Effector CD4-positive, alpha-beta T cell (primary cell): ENCODE results near the gene CD209. TPM values are rescaled to one million over a fixed set of nuclear protein-coding genes. Genes with fewer than 3 reads are reported as not detected.
A peak's percentile ranks its signal among the peaks of the same experiment; 100 is the strongest.
"Not testable (repeated sequence)": the region's sequence is repeated elsewhere in the genome, so short reads cannot be mapped to it uniquely, and the experiment has no call there.

Experiments
- DNase-seq: peaks from one replicate; pipeline ENCODE4 v3.0.0-alpha.2; 2020
- total RNA-seq: gene quantifications from one replicate; lab custom pipeline; 2026; lab: John Stamatoyannopoulos, UW

The CD209 gene
- total RNA-seq: not detected

GRCh38 chr19:7746903-7747884 lies at the start of gene CD209:
Gene CD209 (minus strand): TSS chr19:7747534. CDS start chr19:7747511, 23 bp downstream.
- no peak for DNase-seq

- no peak for DNase-seq
Observed at GRCh38 chr19:7795555-7796161, 48.3 kb upstream of the CD209 start.

- no peak for DNase-seq
Observed at GRCh38 chr19:7793493-7793892, 46.2 kb upstream of the CD209 start.

- DNase-seq: not testable (repeated sequence)
Observed at GRCh38 chr19:7792701-7793100, 45.4 kb upstream of the CD209 start.

- no peak for DNase-seq
Observed at GRCh38 chr19:7792281-7792680, 44.9 kb upstream of the CD209 start.

GRCh38 chr19:7790416-7790815 lies 43.1 kb upstream of the CD209 start:
- DNase-seq: no peak

GRCh38 chr19:7789447-7789846 lies 42.1 kb upstream of the CD209 start:
- peak; percentile 29 for DNase-seq

GRCh38 chr19:7788933-7789323 lies 41.6 kb upstream of the CD209 start:
- DNase-seq: no peak

- DNase-seq: no peak
Observed at GRCh38 chr19:7788178-7788932, 41.0 kb upstream of the CD209 start.

GRCh38 chr19:7787602-7788177 lies 40.4 kb upstream of the CD209 start:
- no peak for DNase-seq

GRCh38 chr19:7787141-7787540 lies 39.8 kb upstream of the CD209 start:
- DNase-seq: no peak

GRCh38 chr19:7784856-7785255 lies 37.5 kb upstream of the CD209 start:
- DNase-seq: no peak

GRCh38 chr19:7783991-7784423 lies 36.7 kb upstream of the CD209 start:
- DNase-seq: no peak

GRCh38 chr19:7781157-7781556 lies 33.8 kb upstream of the CD209 start:
- DNase-seq: no peak

- DNase-seq: no peak
Observed at GRCh38 chr19:7779631-7780486, 32.5 kb upstream of the CD209 start.

- no peak for DNase-seq
Observed at GRCh38 chr19:7778081-7778480, 30.7 kb upstream of the CD209 start.

- DNase-seq: no peak
Observed at GRCh38 chr19:7775761-7776160, 28.4 kb upstream of the CD209 start.

- DNase-seq: no peak
Observed at GRCh38 chr19:7773841-7774240, 26.5 kb upstream of the CD209 start.

GRCh38 chr19:7772752-7773291 lies 25.5 kb upstream of the CD209 start:
- DNase-seq: no peak

GRCh38 chr19:7771072-7771471 lies 23.7 kb upstream of the CD209 start:
- DNase-seq: no peak

GRCh38 chr19:7769171-7769570 lies 21.8 kb upstream of the CD209 start:
- no peak for DNase-seq

GRCh38 chr19:7767487-7767886 lies 20.2 kb upstream of the CD209 start:
- DNase-seq: no peak
